ENCODE measurements around the gene STIL.

The STIL gene

GRCh38 chr1:47232187-47232874, 81.6 kb downstream of the STIL start, which contains the start of gene TAL1:
TSS of gene TAL1 (minus strand) at chr1:47232225. CDS start at chr1:47225888, 6,337 bp downstream.
- DNase-seq: no peak

- no peak for DNase-seq
Observed at GRCh38 chr1:47231301-47232186, 82.4 kb downstream of the STIL start.

GRCh38 chr1:47230692-47231300, 83.2 kb downstream of the STIL start:
- DNase-seq: no peak

- DNase-seq: no peak
Observed at GRCh38 chr1:47229886-47230691, 83.9 kb downstream of the STIL start.

GRCh38 chr1:47229031-47229885, 84.7 kb downstream of the STIL start:
- no peak for DNase-seq

GRCh38 chr1:47228644-47229030, 85.3 kb downstream of the STIL start:
- no peak for DNase-seq

- no peak for DNase-seq
Observed at GRCh38 chr1:47227341-47228232, 86.4 kb downstream of the STIL start.

GRCh38 chr1:47226839-47227215, 87.1 kb downstream of the STIL start:
- DNase-seq: no peak

GRCh38 chr1:47226121-47226838, 87.7 kb downstream of the STIL start:
- DNase-seq: no peak

GRCh38 chr1:47225430-47226100, 88.4 kb downstream of the STIL start:
- DNase-seq: no peak

- DNase-seq: no peak
Observed at GRCh38 chr1:47224676-47225399, 89.1 kb downstream of the STIL start.

- DNase-seq: no peak
Observed at GRCh38 chr1:47223921-47224675, 89.8 kb downstream of the STIL start.

GRCh38 chr1:47223174-47223920, 90.6 kb downstream of the STIL start:
- DNase-seq: no peak

- no peak for DNase-seq
Observed at GRCh38 chr1:47222476-47222875, 91.5 kb downstream of the STIL start.

- no peak for DNase-seq
Observed at GRCh38 chr1:47219590-47220220, 94.2 kb downstream of the STIL start.

- no peak for DNase-seq
Observed at GRCh38 chr1:47219001-47219400, 94.9 kb downstream of the STIL start.

Measured in HCEC 1CT (cell line).